Esophagus squamous epithelium (tissue), 4 donors: ENCODE measurements around the gene ZBTB45.

ENCODE experiments used
- POLR2A ChIP-seq, 4 donors: fragments of 450-650 bp; IDR thresholded peaks; one replicate each; pipeline ENCODE4 v1.6.1; 2017; ENCODE audit warnings: antibody characterized with exemption in 4 of 4, mild to moderate bottlenecking in 4 of 4, moderate library complexity in 3 of 4
- TF ChIP-seq, protein P1 (sequence below), 6 experiments: fragments of 450-650 bp in 4 of 6; fragments of 200-600 bp in 2 of 6; sonication (generic) in 2 of 6; IDR thresholded peaks; one replicate each; pipeline ENCODE4 v1.5.1; 2016 to 2019; ENCODE audit warnings: antibody characterized with exemption in 6 of 6, mild to moderate bottlenecking in 4 of 6, moderate library complexity in 4 of 6

DNA sequence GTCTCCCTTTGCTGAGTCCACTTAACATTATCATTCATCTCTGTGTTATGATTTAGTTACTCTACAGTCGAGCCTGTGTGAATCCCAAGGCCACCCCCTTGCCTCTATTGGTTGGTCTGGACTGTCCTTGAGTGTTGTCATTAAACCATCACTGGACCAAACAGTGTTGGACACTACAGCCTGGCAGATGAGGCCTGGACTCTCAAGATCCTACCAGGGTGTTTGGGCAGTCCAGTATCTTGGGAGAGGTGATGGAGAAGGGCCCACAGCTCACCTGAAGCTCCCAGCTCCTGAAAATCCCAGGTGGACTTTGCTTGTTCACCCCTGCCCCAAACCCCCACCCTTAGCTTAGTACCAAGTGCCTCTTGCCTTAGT, 31.5 kb upstream of the ZBTB45 start:
- TF ChIP-seq, protein P1, sequence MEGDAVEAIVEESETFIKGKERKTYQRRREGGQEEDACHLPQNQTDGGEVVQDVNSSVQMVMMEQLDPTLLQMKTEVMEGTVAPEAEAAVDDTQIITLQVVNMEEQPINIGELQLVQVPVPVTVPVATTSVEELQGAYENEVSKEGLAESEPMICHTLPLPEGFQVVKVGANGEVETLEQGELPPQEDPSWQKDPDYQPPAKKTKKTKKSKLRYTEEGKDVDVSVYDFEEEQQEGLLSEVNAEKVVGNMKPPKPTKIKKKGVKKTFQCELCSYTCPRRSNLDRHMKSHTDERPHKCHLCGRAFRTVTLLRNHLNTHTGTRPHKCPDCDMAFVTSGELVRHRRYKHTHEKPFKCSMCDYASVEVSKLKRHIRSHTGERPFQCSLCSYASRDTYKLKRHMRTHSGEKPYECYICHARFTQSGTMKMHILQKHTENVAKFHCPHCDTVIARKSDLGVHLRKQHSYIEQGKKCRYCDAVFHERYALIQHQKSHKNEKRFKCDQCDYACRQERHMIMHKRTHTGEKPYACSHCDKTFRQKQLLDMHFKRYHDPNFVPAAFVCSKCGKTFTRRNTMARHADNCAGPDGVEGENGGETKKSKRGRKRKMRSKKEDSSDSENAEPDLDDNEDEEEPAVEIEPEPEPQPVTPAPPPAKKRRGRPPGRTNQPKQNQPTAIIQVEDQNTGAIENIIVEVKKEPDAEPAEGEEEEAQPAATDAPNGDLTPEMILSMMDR (IDR thresholded peaks at IDR 0.05) = no peak
- TF ChIP-seq POLR2A (IDR thresholded peaks at IDR 0.05) = no peak
